Sciatic nerve (tissue), 2 donors: ENCODE data around the gene CHI3L1. TPM values are rescaled to one million over a fixed set of nuclear protein-coding genes. Genes with fewer than 3 reads are reported as not detected.
A peak's percentile ranks its signal among the peaks of the same experiment; 100 is the strongest.

Source experiments
- ATAC-seq: fragments of 200-7000 bp; cut with Tn5 transposase; one replicate; pipeline ENCODE4 v1.9.1; 2020; ENCODE audit warnings: mild to moderate bottlenecking, moderate library complexity
- DNase-seq: peaks from one replicate; pipeline ENCODE4 v3.0.0-alpha.2; 2020; ENCODE audit warnings: low spot score
- intact Hi-C: fragments of 100-400 bp; cut with DNase I; formaldehyde crosslinking; loops from one replicate; pipeline ENCODE4 v1.14.2; 2022
- total RNA-seq: library from RNA; stranded (reverse); fragmentation: NEBNext Ultra II Directional; extraction: Animal tissue kit (Norgen Biotek cat#: 25700); gene quantifications from one replicate; pipeline ENCODE4 v1.2.1, GENCODE V29; 2021
- donor health status: DM: no; HTN: no; CAD: no.
- donor health status: DM: no; HTN: no; CAD: no.

The CHI3L1 gene
- total RNA-seq, 1 donor from 2014 or later = 37.0 TPM

GRCh38 chr1:203144661-203145060 is 41.8 kb downstream of the CHI3L1 start:
- ATAC-seq = peak; percentile 78
- DNase-seq = no peak
- intact Hi-C loops = no loop called here

DNA sequence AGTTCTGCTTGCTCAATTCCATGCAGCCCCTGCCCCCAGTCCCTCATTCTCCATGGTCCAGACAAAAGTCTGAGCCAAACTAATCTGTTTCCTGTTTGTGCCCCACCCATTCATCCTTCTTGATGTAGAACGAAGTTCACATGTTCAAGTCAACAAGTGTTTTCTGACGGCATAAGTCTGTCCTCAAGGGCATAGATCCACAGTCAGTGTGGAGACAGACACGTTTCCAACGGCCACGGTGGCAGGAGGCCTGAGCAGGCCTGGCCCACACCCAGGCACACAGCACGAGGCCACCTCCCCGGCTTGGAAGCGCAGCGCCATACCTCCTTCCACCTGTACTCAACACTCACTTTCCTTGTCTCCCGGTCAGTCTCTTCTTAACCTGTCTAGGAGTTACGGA is 42.9 kb downstream of the CHI3L1 start:
- intact Hi-C loops = no loop called here
- DNase-seq (no peak), ATAC-seq (no peak)

- intact Hi-C loops = no loop called here
- no peak for DNase-seq
- no peak for ATAC-seq
These were observed 43.7 kb downstream of the CHI3L1 start for GRCh38 chr1:203142684-203143408.

GRCh38 chr1:203142124-203142523 is 44.4 kb downstream of the CHI3L1 start:
- no peak for DNase-seq
- no peak for ATAC-seq
- intact Hi-C loops = no loop called here

- DNase-seq (no peak), ATAC-seq (no peak)
- intact Hi-C loops = no loop called here
These were observed 45.6 kb downstream of the CHI3L1 start for GRCh38 chr1:203140743-203141520.

DNA sequence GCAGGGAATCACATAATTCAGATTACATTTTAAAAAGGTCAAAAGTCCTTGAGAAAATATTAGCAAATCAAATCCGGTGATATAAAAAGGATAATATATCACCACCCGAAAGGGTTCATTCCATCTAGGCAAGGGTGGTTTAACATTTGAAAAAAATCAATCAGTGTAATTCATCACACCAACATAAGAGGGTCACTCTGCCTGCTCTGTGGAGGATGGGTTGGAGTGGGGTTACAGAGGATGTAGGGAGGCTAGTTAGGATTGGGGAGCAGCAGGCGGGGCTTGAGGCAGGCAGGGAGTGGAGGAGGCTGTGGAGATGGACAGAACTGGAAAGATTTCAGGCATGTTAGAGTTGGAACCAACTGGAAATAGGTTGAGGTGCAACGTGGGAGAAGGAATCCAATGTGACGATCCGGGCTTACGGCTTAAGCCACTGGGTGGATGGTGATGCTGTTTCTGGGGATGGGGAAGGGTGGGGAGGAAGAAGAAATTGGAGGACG is 46.5 kb downstream of the CHI3L1 start:
- ATAC-seq (no peak), DNase-seq (no peak)
- intact Hi-C loops = no loop called here

- DNase-seq (no peak), ATAC-seq (no peak)
- intact Hi-C loops = no loop called here
These were observed 48.4 kb downstream of the CHI3L1 start for GRCh38 chr1:203138066-203138465.

DNA sequence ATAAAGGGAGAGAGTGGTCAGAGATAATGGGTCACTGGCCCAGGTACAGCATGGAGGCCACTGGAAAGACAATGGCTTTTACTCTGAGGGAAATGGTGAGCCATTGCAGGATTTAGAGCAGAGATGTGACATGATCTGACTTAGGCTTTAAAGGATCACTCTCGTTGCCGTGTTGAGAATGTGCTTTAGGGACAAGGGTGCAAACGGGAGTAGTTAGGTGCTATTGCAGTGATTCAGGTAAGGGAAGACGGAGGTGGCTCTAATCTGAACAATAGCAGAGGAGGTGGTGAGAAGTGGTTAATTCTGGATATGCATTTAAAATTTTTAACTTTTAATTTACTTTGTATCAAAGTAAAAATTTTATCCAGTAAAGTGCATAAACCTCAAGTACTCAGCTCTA is 49.2 kb downstream of the CHI3L1 start:
- ATAC-seq (no peak), DNase-seq (no peak)
- intact Hi-C loops = no loop called here

DNA sequence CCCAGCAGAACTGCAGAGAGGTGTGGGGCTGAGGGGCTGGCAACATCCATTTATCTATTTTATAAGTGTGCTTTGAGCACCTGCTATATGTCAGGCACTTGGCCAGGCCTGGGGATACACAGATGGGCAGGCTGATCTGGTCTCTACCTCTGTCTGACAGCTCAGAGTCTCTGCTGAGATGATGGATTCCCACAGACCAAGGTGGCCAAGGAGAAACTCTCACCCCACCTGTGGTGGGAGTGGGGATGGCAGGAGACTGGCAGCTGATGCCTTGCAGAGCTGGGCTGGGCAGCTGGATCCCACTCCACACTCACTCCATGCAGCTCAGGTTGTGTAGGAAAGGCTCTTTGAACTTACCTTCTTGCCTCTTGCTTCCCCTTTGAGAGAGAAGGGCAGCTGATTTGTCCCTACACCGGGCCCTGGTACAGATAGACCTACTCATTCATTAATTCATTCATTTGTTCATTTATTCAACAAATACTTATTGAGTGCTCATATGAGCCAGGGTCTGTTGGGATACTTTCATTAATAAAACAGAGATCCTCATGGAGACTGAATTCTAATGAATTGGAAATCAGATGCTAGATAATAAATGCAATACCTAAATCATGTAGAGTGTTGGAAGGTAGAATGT is 50.0 kb downstream of the CHI3L1 start:
- no peak for ATAC-seq

GRCh38 chr1:203135636-203136305 is 50.7 kb downstream of the CHI3L1 start:
- no peak for ATAC-seq
- intact Hi-C loops = no loop called here

More for the DNA sequence above, 50.0 kb downstream of the CHI3L1 start:
- no peak for DNase-seq
- intact Hi-C loops = no loop called here

DNA sequence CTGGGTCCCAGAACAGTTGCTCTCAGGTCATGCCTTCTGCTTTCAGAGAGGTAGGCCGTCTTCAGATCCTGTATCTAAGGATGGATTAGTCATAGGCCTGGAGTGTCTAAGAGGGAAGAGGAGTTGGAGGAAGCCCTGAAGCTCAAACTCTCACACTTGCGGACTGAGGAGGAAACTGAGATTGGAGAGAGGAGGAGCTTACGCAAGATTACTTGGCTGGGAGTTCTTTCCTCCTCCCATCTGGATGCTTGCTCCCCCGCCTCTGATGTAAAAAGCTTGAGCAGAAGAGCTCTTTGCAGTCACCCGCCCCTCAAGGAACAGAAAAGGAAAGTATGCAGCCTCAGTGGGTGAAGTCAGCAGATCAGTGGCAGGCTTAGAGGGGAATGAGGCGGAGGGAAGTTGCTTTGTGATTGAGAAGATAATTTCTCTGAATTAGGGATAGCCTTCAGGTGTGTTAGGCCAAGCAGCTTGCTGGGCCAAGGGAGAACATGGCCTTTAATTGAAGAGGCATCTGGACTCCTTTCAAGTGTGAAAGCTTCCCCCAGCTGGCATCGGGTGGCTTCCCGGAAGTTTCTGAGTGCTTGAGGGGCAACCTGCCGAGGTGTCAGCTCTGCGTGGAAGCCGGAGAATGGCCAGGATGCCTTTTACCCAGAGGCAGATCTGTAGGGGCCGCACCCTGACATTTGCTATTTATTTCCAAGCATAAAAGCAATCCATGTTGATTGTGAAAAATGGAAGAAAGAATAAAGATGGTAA is 52.4 kb downstream of the CHI3L1 start:
- peak; percentile 46 for ATAC-seq
- DNase-seq = peak; percentile 33

More at GRCh38 chr1:203135636-203136305, 50.7 kb downstream of the CHI3L1 start:
- no peak for DNase-seq

DNA sequence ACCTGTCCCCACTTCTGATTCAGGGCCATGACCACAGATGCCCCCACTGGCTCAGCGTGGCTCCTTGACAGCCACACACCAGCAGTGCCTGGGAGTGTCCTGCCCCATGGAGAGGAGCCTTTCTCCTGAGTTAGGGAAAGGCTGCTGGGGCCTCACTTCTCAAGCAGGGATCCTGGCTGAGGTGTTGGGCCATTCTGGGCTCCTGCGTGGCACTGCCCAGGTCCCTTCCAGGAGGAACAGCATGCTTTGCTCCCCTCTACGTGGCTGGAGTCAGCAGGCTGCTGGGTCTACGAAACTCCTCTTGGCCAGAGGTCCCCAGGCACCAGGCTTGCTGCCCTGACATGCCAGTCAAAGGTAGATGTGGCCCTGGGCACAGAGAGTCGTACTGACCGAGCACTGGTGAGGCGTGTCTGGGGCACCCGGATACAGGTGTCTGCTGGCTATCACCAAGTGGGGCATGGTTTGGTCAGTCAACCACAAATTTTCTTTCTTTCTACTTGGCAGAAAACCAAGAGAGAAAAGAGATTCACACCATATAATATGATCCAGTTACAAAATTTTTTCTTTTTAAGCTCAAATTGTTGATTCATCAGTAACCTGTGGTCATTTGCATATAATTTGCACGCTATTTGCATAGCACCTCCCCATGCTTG is 54.8 kb downstream of the CHI3L1 start:
- no peak for ATAC-seq

More for the DNA sequence above, 52.4 kb downstream of the CHI3L1 start:
- intact Hi-C loops = no loop called here

GRCh38 chr1:203130358-203130985 is 56.0 kb downstream of the CHI3L1 start:
- DNase-seq (peak; percentile 48), ATAC-seq (no peak)
- intact Hi-C loops = no loop called here

More for the DNA sequence above, 54.8 kb downstream of the CHI3L1 start:
- intact Hi-C loops = no loop called here
- DNase-seq = peak; percentile 37

GRCh38 chr1:203129501-203130231 is 56.8 kb downstream of the CHI3L1 start:
- intact Hi-C loops = no loop called here
- peak; percentile 67 for DNase-seq
- peak; percentile 4 for ATAC-seq
